Loucy (cell line): ENCODE data around the gene COL11A2.
"Not testable (repeated sequence)": the region's sequence is repeated elsewhere in the genome, so short reads cannot be mapped to it uniquely, and the experiment has no call there.

Experiments
- H2AFZ ChIP-seq: fragments of 200-600 bp; sonication (generic); 2 replicates; pipeline ENCODE4 v1.6.0; 2016; ENCODE audit warnings: antibody characterized with exemption, mild to moderate bottlenecking, low read length, moderate library complexity
- H3F3A ChIP-seq: fragments of 200-600 bp; 2 replicates; pipeline ENCODE4 v1.6.0; 2016; ENCODE audit warnings: antibody characterized with exemption, low read depth, mild to moderate bottlenecking
- H3K27me3 ChIP-seq: fragments of 200-600 bp; sonication (generic); 2 replicates; pipeline ENCODE4 v1.6.1; 2014; ENCODE audit warnings: low read length, mild to moderate bottlenecking; ENCODE audit not compliant: insufficient read depth, poor library complexity, severe bottlenecking
- H3K36me3 ChIP-seq: fragments of 200-600 bp; sonication (generic); 2 replicates; pipeline ENCODE4 v1.6.1; 2016; ENCODE audit warnings: low read length; ENCODE audit not compliant: insufficient read depth
- H3K4me1 ChIP-seq: fragments of 200-600 bp; sonication (generic); 2 replicates; pipeline ENCODE4 v1.5.1; 2014; ENCODE audit warnings: low read length, mild to moderate bottlenecking; ENCODE audit not compliant: insufficient read depth, poor library complexity, severe bottlenecking
- H3K4me2 ChIP-seq: fragments of 200-600 bp; sonication (generic); 2 replicates; pipeline ENCODE4 v1.6.0; 2014; ENCODE audit warnings: antibody characterized with exemption, low read length, low read depth, mild to moderate bottlenecking; ENCODE audit not compliant: poor library complexity, severe bottlenecking
- H3K4me3 ChIP-seq: fragments of 200-600 bp; sonication (generic); 2 replicates; pipeline ENCODE4 v1.5.1; 2014; ENCODE audit warnings: low read length, mild to moderate bottlenecking, mixed read lengths; ENCODE audit not compliant: poor library complexity, severe bottlenecking
- H3K79me2 ChIP-seq: fragments of 200-600 bp; sonication (generic); 2 replicates; pipeline ENCODE4 v1.6.1; 2014; ENCODE audit warnings: low read length; ENCODE audit not compliant: insufficient read depth
- H3K9ac ChIP-seq: fragments of 200-600 bp; sonication (generic); 2 replicates; pipeline ENCODE4 v1.6.0; 2014; ENCODE audit warnings: mild to moderate bottlenecking, low read depth, low read length, moderate library complexity; ENCODE audit not compliant: poor library complexity, severe bottlenecking
- H3K9me2 ChIP-seq: fragments of 200-600 bp; sonication (generic); replicated peaks from 2 replicates; pipeline ENCODE4 v1.6.1; 2016; ENCODE audit warnings: low read depth, low read length, mixed read lengths
- H3K9me3 ChIP-seq: fragments of 200-600 bp; sonication (generic); 2 replicates; pipeline ENCODE4 v1.6.1; 2014; ENCODE audit warnings: mild to moderate bottlenecking, antibody characterized with exemption, low read length, low read depth; ENCODE audit not compliant: insufficient read depth
- H4K20me1 ChIP-seq: fragments of 200-600 bp; sonication (generic); 2 replicates; pipeline ENCODE4 v1.6.0; 2014; ENCODE audit warnings: antibody characterized with exemption, low read length, mild to moderate bottlenecking; ENCODE audit not compliant: insufficient read depth, poor library complexity, severe bottlenecking
- EZH2phosphoT487 ChIP-seq: fragments of 200-600 bp; IDR thresholded peaks from 2 replicates; pipeline ENCODE4 v1.6.1; 2018; ENCODE audit warnings: antibody characterized with exemption, mild to moderate bottlenecking, moderate library complexity, borderline replicate concordance
- TF ChIP-seq, protein P1 (sequence below): fragments of 200-600 bp; sonication (generic); conservative IDR thresholded peaks from 2 replicates; pipeline ENCODE4 v1.5.1; 2014; ENCODE audit warnings: mild to moderate bottlenecking, antibody characterized with exemption, low read length

Gene COL11A2

DNA sequence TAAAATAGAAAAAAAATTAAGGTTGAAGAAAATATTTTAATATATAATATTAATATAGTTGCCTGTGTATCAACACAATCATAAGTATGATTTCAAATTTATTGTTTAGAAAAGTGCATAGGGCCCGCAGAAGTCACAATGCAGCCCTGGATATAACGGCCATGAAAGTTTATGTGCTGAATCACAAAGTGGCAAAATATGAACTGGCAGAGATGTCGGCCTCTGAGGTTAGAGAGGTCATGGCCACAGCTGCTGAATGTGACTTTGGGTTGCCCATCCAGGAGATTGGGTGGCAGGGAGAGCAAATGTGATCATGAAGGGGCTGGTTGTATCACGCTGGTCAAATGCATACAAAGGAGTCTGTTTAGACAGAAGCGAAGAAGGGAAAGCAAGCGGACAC lies 35.7 kb downstream of the COL11A2 start:
- H3K27me3 ChIP-seq = peaks cover 16% of the 10 kb centered on the region
- H3K4me3 ChIP-seq = no peak overlapping the region
- no peak overlapping the region for H3K9ac ChIP-seq
- TF ChIP-seq, protein P1, sequence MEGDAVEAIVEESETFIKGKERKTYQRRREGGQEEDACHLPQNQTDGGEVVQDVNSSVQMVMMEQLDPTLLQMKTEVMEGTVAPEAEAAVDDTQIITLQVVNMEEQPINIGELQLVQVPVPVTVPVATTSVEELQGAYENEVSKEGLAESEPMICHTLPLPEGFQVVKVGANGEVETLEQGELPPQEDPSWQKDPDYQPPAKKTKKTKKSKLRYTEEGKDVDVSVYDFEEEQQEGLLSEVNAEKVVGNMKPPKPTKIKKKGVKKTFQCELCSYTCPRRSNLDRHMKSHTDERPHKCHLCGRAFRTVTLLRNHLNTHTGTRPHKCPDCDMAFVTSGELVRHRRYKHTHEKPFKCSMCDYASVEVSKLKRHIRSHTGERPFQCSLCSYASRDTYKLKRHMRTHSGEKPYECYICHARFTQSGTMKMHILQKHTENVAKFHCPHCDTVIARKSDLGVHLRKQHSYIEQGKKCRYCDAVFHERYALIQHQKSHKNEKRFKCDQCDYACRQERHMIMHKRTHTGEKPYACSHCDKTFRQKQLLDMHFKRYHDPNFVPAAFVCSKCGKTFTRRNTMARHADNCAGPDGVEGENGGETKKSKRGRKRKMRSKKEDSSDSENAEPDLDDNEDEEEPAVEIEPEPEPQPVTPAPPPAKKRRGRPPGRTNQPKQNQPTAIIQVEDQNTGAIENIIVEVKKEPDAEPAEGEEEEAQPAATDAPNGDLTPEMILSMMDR = no peak
- no peak for TF ChIP-seq EZH2phosphoT487
- H3K9me2 ChIP-seq = no peaks in the 10 kb centered on the region
- peaks cover 10% of the 10 kb centered on the region for H3K4me1 ChIP-seq
- no peak overlapping the region for H3K4me2 ChIP-seq
- H3K36me3 ChIP-seq = no peaks in the 10 kb centered on the region
- H2AFZ ChIP-seq = no peak overlapping the region
- H3K9me3 ChIP-seq = no peaks in the 10 kb centered on the region
- H3F3A ChIP-seq = no peaks in the 10 kb centered on the region
- no peaks in the 10 kb centered on the region for H4K20me1 ChIP-seq
- no peaks in the 10 kb centered on the region for H3K79me2 ChIP-seq

DNA sequence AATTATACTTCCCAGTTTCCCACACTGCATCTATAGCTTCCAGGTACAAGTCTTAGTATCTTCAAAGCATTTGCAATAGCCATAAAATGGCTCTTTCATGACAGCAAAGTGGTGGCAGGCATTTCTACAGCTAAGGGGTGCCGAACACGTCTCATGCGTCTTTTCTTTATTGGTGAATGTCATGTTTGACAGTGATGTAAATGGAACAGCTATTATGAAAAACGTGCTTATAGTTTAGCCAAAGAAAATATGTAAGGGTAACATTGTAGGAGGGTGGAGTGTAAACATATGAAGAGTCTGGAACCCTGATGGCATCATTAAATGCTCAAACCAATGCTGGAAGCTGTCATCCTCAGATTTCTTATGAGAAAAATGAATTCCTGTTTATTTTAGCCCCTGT lies 37.9 kb downstream of the COL11A2 start:
- no peak overlapping the region for H2AFZ ChIP-seq
- no peaks in the 10 kb centered on the region for H3K4me1 ChIP-seq
- no peak for TF ChIP-seq EZH2phosphoT487
- TF ChIP-seq, protein P1 = no peak
- no peaks in the 10 kb centered on the region for H3K79me2 ChIP-seq
- H3K36me3 ChIP-seq = no peaks in the 10 kb centered on the region
- no peaks in the 10 kb centered on the region for H4K20me1 ChIP-seq
- H3K9ac ChIP-seq = no peak overlapping the region
- H3K27me3 ChIP-seq = peaks cover 16% of the 10 kb centered on the region
- no peak overlapping the region for H3K4me3 ChIP-seq
- H3K9me2 ChIP-seq = no peaks in the 10 kb centered on the region
- no peaks in the 10 kb centered on the region for H3K9me3 ChIP-seq
- H3F3A ChIP-seq = no peaks in the 10 kb centered on the region
- no peak overlapping the region for H3K4me2 ChIP-seq

DNA sequence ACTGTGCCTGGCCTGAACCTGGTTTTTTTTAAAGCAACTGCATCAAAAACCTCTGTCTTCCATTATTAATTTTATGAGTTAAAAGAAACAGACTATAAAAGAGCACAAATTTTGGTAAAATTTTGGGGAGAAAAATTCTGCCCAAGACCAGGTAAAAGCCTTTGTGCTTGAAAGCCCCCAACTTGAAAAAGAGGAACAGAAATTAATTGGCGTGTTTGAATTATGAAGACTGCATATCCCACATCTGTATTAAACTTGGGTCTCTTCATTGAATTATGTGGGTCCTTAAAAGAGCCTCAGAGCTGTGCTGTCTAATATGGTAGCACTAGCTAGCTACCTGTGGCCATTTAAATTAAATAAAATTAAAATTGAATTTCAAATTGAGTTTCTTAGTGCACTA lies 41.2 kb downstream of the COL11A2 start:
- H3F3A ChIP-seq = no peaks in the 10 kb centered on the region
- H3K27me3 ChIP-seq = peaks cover 10% of the 10 kb centered on the region
- H3K4me3 ChIP-seq = no peak overlapping the region
- no peak overlapping the region for H3K4me2 ChIP-seq
- no peaks in the 10 kb centered on the region for H3K9me3 ChIP-seq
- no peaks in the 10 kb centered on the region for H3K4me1 ChIP-seq
- no peaks in the 10 kb centered on the region for H3K79me2 ChIP-seq
- H3K9ac ChIP-seq = no peak overlapping the region
- no peaks in the 10 kb centered on the region for H4K20me1 ChIP-seq
- no peak overlapping the region for H2AFZ ChIP-seq
- no peak for TF ChIP-seq EZH2phosphoT487
- TF ChIP-seq, protein P1 = no peak
- H3K9me2 ChIP-seq = no peaks in the 10 kb centered on the region
- no peaks in the 10 kb centered on the region for H3K36me3 ChIP-seq

DNA sequence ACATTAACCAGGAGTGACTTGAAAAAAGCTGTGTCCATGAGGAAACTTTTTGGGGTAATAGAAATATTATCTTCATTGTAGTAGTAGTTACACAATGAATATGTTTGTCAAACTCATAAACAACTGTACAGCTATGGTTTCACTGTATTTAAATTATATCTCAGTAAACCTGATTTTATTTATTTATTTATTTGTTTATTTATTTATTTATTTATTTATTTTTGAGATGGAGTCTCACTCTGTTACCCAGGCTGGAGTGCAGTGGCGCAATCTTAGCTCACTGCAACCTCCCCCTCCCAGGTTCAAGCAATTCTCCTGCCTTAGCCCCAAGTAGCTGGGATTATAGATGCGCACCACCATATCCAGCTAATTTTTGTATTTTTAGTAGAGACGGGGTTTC lies 41.7 kb downstream of the COL11A2 start:
- not testable (repeated sequence) for H3K27me3 ChIP-seq, H3K4me2 ChIP-seq, H3K9me3 ChIP-seq, H3K4me3 ChIP-seq, H3K36me3 ChIP-seq, H3K4me1 ChIP-seq, H3K9me2 ChIP-seq, H3K79me2 ChIP-seq, H3K9ac ChIP-seq, H2AFZ ChIP-seq, H3F3A ChIP-seq, H4K20me1 ChIP-seq
